GM18868 (cell line): ENCODE data around the gene BUD13.

Experiments used
- ATAC-seq: cut with Tn5 transposase; IDR thresholded peaks from one replicate; pipeline ENCODE4 v1.9.1; 2021; ENCODE audit warnings: mild to moderate bottlenecking, moderate library complexity; ENCODE audit not compliant: unreplicated experiment

The BUD13 gene

DNA sequence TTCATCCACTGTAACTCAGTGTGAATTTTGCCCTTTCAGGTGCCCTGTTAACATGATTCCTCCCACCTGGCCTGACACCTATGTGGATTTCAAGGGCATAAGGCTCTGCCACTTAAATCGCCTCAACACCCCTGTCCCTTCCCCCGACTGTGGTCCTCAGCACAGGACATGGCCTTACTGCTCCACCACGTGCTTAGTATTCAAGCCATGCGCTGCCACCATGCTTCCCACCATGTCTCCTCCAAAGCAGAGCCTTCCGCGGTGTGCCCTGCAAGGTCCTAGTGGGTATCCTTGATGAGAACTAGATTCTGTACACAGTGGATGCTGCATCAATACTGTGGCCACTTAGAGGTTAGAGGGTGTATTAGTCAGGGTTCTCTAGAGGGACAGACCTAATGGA is 51.9 kb downstream of the BUD13 start:
- no peak for ATAC-seq

DNA sequence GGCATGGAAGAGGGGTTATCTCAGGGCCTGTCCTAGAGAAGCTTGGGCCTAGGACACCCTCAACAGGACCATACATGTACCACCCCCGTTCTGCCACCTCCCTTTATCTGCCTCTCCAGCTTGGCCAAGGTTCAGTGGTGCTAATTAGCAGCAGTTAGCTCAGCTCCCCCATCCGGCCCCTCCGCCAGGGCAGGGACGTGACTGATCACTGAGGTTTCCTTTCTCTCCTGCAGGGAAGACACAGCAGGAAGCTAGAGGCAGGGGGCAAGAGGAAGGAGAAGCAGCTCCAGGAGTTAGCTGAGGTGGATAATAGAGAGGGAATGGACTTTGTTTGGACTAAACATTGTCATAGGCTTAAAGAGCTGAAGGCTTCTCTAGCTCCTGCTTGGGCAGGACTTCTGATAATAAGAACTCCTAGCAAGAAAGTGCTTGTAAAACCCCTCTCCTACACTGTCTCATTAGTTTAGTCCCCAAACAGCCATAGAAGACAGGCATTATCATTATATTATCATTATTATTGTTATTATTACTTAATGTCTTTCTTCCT is 53.8 kb downstream of the BUD13 start:
- ATAC-seq, result no peak

DNA sequence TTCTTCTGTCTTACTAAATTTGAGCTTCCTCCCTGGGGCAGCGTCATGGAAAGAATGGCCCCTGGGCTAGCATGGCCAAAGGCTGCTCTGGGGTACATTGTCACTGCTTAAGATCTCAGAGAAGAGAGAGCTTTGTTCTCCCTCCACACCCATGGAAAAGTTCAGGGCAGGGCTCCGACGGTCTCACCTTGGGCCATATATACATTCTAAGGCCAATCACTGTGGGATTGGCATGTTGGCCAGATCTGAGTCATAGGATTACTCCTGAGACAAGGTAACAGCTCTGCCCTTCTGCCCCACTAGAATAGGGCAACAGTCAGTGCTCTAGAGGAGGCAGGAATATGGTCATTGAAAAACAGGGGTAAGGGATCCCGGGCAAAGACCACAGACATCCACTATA is 56.2 kb downstream of the BUD13 start:
- ATAC-seq, result no peak

DNA sequence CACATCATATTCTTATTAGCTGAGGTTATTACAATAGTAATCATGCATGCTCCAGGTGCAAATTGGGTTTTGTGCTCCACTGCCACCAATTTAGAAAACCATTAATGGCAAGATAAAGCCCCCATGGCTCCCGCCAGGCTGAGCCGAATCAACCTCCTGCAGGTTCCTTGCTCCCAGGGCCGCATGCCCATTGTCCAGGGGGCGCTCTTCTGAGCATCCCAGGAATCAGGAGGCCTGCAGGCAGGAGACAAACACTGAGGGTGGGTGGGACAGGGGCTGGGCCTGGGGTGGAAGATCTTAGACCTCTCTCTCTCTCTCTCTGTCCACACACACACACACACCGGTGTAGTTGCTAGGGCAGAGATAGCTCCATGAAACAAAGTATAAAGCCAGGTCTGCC is 57.4 kb downstream of the BUD13 start:
- ATAC-seq, result no peak

DNA sequence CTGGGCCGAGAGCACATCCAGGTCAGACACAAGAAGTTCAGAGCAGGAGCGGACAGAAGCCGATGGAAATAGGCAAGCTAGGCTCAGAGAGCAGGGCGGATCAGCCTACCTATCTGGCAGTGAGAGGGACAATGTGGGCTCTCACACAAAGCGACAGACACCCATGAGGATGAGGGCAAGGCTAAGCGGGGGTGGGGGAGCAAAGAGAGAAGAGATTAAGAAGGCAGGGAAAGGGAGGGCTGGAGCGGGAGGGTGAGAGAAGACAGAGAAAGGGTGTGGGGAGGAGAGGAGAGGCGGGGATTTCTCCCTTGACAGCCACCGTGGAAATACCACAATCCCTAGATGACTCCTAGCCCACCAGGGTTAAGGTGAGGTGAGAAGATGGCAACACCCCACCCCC is 57.9 kb downstream of the BUD13 start:
- ATAC-seq, result no peak

DNA sequence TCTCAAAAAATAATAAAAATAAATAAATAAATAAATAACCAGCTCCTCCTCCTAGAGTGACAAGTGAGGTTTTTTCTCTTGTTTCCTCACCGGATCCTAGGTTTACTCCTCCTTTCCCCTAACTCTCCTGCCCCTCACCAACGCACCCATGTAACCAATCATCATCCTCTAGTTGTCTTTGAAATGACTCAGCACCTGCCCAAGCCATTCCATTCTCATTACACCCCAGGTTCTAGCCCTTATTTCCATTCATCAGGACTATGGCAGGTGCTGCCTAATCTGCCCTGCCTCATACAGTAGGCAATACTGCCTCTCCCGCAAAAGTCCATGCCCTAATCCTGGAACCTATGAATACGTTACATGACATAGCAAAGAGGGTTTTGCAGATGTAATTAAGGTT is 60.4 kb downstream of the BUD13 start:
- ATAC-seq, result no peak

DNA sequence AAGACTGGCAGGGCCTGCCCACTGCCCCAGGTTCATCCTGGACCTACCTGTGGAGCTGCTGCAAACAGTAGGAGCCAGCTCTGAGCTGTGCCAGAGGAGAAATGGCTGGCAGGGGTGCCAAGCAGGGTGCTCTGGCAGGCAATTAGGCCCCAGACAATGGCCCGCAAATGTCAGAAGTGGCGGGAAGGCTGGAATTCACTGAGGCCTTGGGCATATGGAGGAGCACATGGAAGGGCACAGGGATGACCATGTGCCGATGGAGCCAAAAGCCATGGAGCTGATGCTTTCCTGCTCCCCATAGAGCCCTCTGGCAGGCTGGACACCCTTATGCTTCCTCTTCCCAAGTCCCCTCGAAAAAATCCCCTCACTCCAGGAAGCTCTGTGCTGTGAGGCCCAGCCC is 62.0 kb downstream of the BUD13 start:
- no peak for ATAC-seq

DNA sequence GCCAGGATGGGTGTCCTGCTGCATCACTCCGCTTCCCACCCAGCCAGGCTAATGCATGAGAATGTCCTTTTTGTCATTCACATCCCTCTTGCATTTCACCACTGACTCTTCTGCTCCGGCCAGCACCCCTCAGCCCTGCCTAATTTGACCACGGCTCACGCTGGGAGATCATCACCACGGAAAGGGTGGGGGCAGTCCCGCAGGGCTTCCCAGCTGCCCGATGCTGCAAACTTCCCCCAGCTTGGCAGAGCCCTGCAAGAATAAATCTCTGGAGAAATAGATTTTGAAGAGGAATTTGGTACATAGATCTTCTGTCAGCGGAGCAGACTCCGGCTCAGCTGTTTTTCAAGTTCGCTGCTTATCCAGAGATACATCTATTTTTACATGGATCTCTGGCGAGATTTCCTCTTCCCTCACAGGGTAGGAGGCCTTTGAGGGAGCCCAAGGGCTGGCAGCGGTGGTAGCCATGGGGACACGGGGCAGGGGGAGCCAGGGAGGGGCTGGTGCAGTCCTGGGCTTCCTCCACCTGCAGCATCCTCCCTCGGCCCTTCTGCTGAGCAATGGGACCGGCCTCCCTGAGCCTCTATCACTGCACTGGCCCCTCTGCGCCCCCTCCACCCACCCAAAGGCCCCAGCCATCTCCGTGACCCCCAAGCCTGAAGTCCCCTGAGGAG is 62.6 kb downstream of the BUD13 start:
- ATAC-seq, result no peak

DNA sequence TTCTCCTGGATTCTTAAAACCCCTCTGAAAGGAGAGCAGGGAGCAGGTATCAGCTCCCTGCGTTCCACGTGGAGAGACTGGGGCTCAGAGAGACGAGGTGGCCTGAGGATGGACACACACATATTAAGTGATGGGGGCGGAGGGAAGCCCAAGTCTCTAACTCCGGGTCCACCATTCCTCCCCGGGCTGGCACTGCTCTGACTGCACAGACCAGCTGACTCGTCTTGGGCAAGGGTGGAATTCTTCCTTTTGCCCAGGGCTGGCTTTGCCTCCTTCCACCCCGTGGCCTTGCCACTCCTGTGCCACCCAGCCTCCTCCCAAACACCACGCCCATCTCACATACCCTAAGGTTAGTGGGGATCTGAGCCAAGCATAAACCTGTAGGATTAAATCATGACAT is 65.0 kb downstream of the BUD13 start:
- ATAC-seq, result no peak

DNA sequence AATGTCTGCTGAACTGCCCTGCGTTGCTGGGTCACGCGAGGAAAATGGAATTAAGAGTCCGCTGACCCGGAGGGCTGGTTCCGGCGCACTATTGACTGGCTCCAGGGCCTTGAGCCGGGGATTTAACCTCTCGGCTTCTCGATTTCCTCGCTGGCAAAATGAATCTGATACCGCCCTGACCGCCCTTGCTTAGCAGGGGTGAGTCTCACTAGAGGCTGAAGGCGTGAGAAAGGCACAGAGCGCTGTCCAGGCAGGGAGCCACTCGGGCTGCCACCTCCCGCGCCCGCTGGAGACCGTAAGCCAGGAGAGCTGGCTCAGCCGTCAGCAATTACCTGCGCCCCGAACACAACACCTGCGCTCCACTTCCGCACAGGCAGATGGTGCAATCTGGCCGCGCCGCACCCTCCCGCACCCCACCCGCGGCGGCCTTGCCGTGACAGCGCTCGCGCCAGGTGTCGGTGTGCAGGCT is 65.6 kb downstream of the BUD13 start:
- ATAC-seq, result no peak

DNA sequence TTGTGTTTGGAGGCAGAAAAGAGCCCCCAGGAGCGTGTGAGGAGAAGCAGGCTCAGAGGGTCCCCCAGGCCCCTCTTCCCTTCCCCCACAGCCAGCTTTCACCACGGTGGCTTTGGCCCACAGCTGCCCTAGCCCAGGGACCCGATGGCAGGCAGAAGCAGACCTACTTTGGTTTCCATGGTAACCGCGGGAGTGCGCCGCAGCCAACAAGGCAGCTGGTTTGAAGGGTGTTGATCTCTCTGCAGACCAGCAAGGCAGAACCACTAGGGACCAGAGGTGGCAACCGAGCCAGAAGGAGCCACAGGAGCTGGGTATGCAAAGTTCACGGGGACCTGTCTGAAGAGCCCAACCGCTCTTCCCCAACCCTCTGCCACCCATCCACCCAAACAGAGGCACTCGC is 69.4 kb downstream of the BUD13 start:
- no peak for ATAC-seq

DNA sequence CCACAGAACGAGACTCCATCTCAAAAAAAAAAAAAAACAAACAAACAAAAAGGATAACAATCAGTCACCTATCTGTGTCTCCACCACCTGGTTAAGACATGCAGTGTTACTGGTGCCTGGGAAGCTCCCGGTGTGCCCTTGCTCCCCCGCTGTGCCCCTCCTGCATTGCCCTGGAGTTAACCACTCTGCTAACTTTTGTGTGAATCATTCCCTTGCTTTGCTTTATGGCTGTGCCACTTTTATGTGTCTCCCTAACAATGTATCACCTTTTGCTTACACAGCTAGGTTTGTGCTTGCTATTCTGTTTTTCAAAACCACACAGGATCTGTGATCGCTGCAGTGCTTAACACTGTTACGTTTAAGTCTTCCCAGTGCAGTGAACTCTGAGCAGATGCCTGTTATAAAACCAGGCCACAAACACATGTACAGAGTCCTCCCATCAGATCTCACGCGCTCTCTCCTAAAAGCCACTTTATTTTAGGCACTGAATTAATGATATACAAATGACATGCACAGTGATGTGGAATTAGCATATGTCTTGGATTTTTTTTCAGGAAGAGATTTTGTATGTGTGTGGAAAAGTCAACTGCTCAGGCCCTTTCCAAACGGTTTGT is 69.9 kb downstream of the BUD13 start:
- no peak for ATAC-seq

DNA sequence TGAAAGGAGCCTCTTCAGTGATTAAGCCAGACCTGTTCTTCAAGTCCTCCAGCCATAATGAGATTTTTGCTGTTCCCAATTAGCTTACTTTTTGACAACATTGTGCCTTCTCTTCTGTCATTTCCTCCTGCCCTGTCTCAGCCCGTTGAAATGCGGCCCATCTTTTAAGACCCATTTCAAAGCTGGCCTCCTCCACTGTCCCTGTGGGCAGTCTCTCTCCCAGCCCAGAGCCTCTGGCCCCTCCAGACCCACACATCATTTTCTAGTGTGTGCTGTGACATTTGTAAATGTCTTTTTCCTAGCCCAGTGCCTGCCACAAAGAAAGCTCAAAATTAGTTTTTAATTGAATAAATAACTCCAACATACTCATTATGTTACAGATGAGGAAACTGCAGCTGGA is 70.9 kb downstream of the BUD13 start:
- no peak for ATAC-seq

DNA sequence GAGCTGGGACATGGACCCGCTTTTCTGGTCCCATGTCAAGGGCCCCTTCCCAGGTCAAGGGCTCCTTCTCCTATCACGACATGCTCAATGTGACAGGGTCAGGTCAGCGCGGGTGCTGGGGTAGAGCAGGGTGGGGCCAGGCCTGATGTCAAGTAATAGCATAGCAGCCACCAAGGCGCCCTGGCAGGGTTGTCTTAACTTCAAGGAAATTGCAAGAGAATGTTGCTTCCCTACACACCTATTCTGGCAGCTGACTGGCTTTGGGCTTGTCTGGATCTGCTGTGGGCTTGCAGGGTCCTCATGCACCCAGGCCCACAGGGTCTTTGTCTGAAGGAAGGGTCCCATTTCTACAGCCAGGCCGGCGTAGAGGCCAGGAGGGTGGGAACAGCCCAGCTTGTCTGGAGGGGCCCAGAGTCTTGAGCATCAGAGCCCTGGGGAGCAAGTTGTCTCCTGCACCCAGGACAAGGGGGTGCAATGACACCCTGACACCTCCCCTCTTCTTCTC is 71.4 kb downstream of the BUD13 start:
- ATAC-seq, result no peak

DNA sequence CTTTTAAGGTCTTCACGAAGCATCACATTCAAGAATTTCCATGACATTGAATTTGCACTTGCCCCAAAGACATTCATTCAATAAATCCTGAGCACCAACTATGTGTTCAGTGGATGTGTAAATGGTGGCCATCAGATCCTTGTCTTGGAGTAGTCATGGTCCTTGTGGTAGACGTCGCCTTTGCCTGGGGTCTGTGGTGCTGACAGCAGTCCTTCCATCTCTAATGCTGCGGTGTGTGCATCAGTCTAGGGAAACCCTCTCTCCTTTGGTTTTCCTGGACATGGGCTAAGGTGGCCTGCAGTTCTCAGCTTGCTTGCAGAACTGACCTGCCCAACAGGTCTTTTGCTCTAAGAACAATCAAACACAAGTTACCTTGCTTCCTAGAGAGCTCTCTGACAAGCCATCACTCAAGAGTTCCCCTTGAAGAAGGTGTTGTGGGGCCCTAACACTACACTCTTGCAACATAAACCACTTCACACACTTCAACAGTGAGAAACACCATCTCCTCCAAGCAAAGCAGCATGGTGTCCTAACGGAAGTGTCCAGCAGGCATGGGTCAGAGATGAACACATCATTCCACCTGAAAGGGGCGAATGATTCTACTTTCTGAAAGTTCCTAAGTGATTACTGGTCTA is 72.1 kb downstream of the BUD13 start:
- no peak for ATAC-seq
